ENCODE results near the gene NTMT1.

NTMT1 gene

DNA sequence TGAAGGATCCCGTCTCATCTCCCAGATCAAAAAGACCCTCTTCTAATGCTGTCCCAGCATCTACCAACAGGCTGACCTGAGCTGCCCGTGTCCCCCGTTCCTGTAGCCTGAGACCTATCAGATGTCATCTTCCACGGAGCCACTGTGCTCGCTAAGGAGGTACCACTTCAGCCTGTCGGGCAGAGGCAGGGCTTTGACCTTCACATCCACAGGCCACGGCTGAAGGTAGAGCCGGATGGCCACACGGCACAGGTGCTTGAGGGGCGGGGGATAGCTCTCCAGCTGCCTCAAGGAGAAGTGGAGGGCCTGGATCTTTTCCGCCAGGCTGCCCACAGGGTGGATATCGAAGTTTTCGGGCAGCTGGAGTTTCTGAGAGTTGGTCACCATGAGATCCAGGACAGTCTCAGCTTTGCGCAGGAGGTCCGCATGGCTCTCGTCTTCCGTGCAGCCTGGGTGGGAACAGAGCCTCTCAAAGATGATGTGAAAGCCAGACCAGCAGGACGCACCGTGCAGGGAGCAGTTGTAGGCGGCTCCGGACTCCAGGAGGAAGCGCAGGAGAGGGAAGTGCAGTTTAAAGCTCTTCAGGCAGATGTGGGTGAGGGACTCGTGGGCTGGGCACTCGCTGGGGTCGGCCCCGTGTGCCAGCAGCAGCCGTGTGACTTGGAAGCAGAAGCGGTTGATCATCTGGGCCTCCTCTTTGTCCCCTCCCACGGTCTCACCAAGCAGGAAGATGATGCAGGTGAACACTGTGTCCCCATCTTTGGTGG lies 11.9 kb downstream of the NTMT1 start:
- DNase-seq, result no peak

DNA sequence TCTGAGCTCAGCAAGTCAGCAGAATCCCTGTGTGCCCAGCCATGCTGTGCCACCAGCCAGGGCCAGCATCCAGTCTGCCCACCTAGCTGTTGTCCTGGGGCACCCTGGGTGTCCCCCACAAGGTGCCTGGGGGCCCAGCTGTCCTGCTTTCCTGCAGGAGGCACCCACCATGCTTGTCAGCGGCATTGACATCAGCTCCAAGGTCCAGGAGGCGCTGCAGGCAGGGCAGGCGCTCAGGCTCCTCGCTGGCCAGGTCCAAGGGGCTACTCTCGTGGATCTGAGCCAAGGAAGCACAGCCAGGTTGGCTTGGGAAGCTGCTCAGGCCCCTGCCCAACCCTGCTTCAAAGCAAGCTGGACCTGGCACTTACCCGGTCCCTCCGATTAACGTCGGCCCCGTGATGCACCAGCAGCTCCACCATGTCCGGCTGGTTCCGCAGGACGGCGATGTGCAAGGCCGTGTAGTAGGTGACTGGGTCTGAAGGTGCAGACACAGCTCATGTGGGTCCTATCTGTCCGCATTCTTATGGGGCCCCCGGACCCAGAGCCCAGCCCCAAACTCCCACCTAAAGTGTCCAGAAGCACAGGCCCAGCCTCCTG lies 13.2 kb downstream of the NTMT1 start:
- DNase-seq, result no peak

DNA sequence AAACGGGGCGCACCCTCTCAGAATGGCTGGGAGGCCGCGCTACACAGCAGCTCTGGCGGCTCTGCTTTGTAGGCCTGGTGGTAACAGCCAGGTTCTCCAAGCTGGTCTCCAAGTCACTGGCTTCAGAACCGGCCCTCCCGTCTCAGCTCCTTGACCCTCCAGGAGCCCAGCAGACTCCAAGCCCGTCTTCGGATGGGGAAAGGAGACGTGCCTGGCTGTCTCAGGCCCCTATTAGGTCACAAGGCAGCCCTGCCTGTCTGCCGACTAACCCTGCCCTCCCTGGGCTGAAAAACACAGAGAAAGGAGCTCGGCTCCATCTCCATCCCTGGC lies 13.8 kb downstream of the NTMT1 start:
- no peak for DNase-seq

DNA sequence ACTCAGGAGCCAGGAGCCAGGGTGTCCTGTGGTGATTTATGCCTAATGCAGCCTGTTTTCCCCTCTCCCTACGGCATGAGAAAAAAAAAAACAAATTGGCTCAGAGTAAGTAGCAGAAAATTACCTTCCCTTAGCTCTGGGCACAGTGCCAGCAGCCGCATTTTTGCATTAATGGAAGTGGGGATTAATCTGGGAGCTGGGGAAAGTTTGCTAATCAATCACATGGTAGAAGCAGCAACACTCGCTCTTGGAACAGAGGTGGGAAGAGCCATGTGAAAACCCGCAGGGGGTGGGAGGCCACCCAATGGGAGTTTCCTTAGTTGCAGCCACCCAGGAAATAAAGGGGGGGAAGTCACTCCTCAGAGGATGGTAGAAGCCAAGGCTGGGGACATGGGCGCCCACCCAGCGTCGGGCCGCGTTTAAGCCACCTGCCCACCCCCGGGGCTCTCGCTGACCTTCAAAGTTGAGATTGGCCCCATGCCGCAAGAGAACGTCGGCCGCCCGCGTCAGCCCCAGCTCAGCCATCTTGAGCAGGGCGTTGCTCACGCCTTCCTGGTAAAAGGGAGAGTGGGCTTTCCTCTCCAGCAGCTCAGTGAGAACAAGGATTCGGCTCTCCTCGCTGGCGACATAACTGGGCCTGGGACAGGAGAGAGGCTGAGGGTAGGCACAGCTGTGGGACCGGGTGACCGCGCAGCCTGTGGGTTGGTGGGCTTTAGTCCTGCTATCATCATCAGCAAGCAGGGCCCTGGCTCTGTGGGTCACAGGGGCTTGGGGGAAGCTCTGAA lies 14.3 kb downstream of the NTMT1 start:
- DNase-seq, result no peak

DNA sequence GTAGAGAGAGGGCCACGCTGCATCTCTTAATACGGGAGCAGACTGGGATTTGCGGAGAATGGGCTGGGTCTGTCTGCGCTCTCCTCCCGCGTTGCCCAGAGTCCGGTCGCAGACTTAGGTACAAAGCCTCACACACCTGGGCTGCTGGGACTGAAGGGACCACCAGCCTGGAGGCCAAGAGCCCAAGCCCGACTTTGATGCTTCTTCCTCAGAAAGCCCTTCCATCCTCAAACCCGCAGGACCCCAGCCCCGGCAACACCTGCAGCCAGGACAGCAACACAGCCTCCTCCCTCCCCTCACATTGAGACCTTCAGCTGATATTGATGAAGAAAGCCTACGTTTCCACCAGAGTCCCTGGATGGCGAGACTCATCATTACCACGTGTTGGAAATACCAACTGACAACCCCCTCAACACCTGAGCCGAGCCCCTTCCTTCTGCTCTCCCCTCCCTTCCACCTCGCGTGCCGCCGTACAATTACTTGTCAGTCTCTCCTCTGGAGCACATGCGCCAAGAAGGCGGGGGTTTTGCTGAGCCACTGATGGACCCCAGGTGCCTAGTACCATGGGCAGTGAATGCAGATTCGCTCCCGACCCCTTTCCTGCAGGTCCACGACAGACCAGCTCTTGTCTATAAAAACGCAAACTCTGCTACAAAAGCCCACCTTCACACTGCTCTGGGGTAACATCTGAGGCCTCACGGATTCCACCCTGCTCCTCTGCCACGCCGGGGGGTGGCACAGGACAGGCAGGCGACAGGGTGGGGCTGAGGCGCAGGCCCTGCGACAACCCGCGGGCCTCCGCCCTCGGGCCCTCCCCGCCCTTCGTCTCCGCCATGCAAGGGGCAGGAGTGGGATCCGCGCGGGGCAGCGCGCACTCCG lies 15.1 kb downstream of the NTMT1 start:
- DNase-seq, result no peak

DNA sequence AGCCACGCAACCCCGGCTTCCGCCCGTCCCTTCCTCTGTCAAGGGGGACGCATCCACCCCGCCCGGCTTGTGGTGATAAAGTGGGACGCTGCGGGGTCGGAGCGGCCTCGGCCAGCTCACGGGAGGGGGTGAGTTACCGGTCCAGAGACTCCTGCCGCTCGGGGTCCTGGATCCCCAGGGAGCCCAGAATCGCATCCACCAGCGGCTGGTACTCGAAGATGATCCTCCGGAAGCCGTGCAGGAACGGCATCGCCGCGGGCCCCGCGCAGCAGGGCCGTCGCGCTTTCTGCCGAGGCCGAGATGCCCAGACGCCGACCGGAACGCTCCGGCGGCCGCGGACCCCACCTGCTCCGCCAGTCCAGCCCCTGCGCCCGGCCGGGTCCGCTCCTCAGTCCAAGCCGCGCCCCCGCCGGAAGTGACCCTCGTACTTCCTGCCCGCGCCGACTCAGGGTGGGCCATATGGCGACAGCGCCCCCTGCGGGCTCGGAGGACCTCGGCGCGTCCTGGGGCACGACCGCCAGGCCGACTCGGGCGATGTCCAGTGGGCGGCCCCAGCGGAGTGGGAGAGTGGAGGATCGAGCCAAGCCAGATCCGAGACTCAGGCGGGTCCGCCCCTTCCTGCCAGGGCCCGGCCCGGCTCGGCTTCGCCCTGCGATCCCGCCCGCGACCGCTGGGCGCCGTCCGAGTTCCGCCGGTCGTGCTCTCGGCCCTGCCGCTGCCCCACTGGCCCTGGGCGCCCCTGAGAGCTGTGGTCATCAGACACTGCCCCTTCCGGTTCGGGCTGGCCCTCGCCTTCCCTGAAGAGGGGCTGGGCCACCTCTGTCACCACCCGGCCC lies 16.0 kb downstream of the NTMT1 start, which contains the start of gene ASB6:
ASB6 (minus strand) TSS at position 402 of the 836 bp plus-strand sequence; CDS start at position 250, 152 bp downstream.
- DNase-seq, result peak; percentile 94

DNA sequence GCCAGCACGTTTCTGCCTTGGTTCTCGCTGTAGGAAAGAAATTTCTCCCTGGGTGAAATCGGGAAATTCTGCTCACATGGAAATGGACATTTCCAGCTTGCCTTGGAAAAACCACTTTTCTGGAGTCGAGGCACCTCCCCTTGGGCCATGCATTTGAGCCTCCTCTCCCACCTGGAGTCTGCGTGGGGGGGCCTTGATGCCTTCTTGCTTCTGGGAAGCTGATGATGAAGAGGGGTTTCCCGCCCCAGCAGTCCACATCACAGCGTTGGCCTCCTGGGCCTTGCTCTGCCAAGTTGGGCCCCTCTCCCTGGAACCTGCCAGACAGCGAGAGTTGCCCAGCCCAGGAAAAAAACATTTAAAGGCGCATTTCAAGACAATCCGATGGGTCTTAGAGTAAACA lies 17.7 kb downstream of the NTMT1 start:
- no peak for DNase-seq

DNA sequence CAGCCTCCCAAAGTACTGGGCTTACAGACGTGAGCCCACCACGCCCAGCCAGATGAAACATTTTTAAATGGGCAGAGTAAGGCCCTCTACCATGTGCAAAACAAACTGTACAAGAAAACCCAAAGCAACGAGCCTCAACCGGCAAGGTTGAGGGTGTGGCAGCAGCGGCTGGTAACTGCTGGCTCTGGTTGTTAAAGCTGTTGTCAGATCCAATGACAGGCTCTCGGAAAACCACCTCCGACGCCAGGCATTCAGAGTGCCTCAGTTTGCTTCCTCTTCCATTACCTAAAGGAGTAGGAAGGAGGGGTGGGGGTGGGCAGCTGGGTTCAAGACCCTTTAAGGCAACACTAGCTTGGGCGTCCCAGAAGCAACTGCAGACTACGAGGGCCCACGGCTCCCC lies 18.4 kb downstream of the NTMT1 start:
- no peak for DNase-seq

DNA sequence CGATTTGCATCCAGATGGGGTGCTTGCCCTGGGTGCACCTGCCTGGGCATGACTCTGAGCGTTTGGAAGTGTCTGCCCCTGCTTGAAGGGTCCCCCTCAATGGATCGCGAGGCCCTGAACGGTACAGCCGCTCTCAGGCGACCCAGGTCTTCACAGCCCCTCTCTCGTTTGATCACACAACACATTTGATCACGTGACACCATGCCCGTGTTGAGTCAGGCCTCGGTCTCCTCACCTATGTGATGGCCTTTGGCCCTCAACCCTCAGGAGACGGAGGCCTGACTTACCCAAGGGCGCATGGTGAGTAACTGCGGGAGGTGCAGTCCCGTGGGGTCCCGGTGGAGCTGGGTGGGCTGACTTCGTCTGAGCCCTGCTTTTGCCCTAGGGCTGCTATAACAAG lies 18.9 kb downstream of the NTMT1 start:
- DNase-seq, result no peak

DNA sequence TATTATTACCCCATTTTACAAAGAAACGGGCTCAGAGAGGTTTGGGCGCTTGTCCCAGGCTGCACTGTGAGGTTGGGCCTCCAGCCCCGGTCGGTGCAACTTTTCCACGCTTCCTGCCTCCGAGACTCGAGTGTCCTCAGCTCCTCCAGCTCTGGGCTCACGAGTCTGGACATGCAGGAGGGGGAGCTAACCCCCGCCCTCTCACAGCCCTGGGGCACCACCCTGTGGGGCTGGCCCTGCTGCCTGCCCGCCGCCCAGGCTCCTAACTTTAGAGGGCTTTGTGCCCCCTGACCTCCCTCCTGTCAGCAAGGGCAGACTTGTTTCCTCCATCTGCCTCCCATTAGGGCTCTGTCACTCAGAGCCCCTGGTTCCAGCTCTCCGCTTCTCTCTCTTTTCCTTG lies 20.3 kb downstream of the NTMT1 start:
- no peak for DNase-seq

DNA sequence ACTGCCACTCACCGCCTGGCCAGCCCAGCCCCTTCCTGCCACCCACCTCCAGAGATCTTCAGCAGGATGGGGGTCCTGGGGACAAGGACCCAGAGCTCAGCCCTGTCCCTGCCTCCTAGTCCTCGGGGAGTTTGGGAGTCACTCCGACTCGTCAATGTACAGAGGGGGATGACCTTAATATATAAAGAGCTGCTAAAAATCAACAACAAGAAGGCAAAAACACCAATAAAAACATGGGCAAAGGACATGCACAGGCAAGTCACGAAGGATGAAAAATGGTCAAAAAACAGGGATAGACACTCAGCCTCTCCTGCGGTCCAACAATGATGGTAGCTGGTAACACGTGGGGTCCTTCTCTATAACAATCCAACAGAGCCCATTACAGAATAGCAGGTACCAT lies 20.7 kb downstream of the NTMT1 start:
- DNase-seq, result no peak

DNA sequence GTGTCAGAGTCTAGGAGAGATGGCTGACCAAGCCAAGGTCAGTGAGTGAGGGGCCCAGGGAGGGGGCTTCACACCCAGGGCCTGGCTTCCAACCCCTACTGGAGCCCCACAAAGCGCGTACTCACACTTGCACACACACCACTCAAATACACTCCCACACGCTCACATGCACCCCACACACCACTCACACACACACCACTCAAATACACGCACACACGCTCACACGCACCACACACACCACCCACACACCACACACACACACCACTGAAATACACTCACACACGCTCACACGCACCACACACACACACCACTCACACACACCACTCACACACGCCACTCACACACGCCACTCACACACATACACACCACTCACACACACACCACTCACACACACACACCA lies 21.7 kb downstream of the NTMT1 start:
- no peak for DNase-seq

DNA sequence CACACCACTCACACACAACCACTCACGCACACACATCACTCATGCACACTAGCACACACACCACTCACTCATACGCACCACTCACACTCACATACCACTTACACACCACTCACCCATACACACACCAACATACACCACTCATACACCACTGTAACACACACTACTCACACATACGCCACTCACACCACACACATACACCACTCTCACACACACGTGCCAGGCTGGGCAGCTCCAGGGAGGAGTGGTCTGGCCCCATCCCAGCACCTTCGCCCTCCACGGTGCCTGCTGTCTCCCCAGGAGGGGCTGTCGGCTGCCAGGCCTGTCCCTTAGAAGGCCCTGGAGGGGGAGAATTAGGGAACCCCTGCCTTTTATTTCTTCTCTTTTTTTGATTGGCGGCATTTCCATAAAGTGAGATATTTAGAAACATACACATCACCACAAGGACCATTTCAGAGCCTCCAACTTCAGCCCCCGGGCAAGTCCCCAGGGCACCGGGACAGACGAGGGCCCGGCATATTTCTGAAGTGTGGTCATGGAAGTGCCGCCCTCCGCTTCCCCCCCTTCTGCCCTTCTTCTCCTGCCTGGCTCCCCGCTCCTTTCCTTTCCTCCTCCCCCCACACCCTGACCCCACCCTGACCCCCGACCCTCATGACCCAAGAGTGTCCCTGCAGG lies 22.3 kb downstream of the NTMT1 start:
- DNase-seq, result no peak

DNA sequence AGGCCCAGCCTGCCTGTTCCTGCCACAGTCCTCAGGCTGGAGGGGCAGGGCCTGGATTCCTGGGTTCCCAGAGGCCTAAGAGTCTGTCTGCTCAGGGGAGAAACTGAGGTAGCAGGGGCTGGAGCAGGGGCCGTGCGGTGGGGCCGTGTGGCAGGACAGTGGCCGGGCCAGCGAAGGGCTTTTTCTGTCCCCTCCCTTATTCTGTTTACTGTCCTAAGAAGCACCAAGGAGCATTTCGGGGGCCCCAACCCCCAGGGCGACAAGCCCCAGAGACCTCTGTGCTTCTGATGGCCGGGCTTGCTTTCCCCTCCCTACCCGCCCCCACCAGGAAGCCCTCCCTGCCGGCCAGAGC lies 22.8 kb downstream of the NTMT1 start:
- DNase-seq, result no peak

DNA sequence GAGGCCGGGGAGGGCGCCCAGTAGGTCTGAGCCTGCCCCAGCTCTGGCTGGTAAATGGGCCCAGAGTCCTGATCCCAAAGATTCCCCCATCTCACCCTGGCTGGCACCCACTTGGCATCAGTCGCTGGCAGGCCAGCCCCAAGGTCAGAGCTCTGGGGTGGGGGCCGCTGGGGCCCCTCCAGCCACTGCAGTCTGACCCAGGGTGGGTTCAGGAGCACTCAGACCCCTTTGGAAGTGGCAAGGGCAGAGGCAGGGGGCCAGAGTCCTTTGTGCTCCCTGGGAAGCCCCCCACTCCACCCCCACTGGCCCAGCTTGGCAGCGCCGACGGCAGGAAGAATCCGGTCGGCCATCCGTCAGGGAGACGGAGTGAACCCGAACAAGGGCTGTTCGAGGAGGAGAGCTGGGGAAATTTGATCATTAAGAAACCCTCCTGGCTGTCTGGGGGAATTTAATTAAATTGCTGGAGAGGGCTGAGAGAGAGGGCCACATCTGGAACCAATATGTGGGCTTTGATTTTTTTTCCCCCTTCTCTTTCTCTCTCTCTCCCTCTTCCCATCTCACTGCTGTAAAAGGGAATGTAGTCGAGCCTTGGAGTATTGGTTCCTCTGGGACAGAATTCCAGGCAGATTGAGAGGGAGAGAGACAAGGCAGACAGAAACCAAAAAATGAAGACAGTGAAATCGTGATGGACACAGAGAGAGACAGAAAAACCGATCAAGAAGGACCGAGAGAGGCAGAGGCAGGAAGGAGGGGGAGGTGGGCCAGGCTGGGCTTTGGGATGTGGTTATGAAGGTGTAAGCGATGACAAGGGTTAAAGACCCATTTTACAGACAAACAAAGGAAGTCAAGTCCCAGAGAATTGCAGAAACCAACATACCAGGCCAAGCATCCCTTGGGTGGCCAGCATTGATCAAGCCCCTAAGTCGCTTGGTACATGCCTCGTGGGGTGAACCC lies 24.0 kb downstream of the NTMT1 start:
- no peak for DNase-seq

DNA sequence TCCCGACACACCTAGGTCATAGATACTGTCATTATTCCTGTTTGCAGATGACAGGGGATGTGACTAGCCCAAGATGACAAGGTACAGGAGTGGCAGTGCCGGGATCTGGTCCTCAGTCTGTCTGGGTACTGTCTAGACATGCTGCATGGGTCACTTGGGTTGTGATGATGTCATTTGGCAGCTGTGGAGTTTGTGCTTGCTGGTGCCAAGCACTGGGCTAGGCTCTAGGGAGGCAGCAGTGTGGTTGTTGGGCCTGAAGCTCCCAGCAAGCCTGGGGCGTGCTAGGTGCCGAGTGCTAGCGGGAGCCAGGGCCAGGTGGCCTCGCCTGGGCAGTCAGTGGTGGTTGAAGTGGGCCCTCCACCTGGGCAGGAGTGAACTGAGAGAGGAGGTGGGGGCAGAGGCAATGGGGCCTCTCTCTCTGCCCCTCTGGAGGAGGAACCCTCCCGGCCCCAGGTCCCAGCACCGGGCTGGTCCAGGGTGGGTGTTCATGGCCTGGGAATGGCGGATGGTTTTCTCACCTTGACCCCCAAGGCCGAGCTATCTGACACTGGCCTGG lies 24.8 kb downstream of the NTMT1 start:
- no peak for DNase-seq

DNA sequence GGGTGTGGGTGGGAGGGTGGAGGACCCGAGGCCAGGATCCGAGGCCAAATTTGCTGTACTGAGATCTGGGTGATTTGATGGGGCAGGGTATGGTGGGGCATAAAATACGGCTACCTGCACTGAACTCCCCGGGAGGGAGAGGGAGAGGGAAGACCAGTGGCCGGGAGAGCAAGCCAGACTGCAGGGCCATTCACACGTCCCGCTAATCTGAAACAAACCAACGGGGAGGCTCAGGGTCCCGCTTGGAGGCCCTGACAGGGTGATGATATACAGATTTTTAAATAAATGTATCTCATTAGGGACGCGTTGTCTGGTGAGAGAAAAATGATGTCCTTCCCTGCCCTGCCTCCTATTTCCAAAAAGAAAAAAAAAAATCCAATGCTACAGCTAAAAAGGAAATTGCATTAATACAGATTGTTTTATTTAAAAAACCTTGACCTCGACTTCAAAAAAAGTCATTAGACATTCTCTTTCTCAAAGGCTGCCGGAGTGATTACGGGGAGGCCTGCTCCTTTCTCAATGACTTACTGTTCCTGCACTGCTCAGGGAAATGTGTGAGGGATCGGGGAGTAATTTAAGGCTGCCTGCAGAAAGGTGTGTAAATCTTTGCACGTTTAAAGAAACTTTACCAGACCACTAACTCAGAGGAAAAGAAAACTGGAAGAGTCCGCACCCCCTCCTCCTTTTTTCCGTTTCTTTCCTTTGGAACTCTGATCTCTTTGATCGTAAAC lies 28.0 kb downstream of the NTMT1 start:
- no peak for DNase-seq

DNA sequence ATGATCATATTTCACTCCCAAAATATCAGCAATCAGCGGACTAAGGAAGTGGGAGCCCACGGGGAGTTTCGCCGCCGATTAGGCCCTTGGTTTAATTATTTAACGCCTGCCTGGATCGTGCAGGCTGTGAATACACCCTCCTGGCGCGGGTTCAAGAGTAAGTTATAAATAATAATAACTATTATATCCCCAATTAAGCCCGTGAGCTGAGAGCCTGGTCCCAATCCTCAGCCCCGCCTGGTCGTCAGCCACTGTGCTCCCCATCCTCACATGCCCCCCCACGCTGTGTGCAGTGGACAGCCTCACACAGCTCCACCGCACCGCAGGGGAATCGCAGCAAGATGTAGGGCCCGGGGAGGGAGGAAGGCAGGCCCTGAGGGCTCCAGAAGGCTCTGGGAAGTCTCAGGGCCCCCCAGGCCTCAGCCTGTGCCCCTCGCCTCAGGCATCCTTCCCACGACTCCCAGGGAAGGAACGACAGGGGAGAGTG lies 28.6 kb downstream of the NTMT1 start:
- no peak for DNase-seq

DNA sequence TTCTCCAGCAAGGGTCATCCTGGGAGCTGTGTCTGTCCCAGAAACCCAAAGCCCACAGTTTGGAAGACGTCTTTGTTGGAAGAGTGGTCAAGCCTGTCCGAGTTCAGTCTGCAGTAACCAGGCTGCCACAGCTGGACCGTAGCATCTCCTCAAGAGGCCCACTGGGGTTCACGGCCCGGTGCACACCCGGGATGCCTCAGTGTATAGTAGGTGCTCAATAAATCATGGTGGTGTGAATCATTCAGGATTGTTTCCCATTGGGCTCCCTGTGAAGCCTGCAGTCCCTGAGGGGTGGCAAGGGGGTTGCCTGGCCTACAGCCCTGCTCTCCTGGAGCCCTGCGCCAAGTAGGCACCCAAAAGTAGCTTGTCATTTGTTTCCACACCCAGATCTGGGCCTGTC lies 29.2 kb downstream of the NTMT1 start:
- no peak for DNase-seq

Measured in activated T-cell treated with anti-CD3 and anti-CD28 coated beads, Interleukin-2, amount 50 U/mL, for 1 hour (primary cell).